H9 (cell line): ENCODE results near the gene FBXO17. TPM values are rescaled to one million over a fixed set of nuclear protein-coding genes. Genes with fewer than 3 reads are reported as not detected.

Experiments used
- DNase-seq: peaks from one replicate; pipeline ENCODE4 v3.0.0-alpha.2; 2017
- H2AFZ ChIP-seq: one replicate; pipeline ENCODE4 v1.6.1; 2013; ENCODE audit warnings: mild to moderate bottlenecking, low read length, control low read depth, moderate library complexity
- H2AK5ac ChIP-seq: 2 replicates; pipeline ENCODE4 v1.6.1; 2013; ENCODE audit warnings: low read length, control low read depth, mixed read lengths; ENCODE audit not compliant: insufficient read length
- H2BK120ac ChIP-seq: one replicate; pipeline ENCODE4 v1.6.1; 2013; ENCODE audit warnings: low read depth, mild to moderate bottlenecking, low read length, control low read depth, inconsistent platforms; ENCODE audit not compliant: poor library complexity, severe bottlenecking
- H2BK12ac ChIP-seq: 2 replicates; pipeline ENCODE4 v1.6.1; 2013; ENCODE audit warnings: low read length, control low read depth, mixed read lengths, low read depth; ENCODE audit not compliant: insufficient read length
- H2BK15ac ChIP-seq: 2 replicates; pipeline ENCODE4 v1.6.1; 2013; ENCODE audit warnings: low read depth, low read length, control low read depth
- H2BK20ac ChIP-seq: one replicate; pipeline ENCODE4 v1.6.1; 2013; ENCODE audit warnings: low read depth, mild to moderate bottlenecking, low read length, control low read depth, inconsistent platforms; ENCODE audit not compliant: poor library complexity, severe bottlenecking
- H2BK5ac ChIP-seq: 2 replicates; pipeline ENCODE4 v1.6.1; 2013; ENCODE audit warnings: low read length, control low read depth, mixed read lengths; ENCODE audit not compliant: insufficient read length
- H3K14ac ChIP-seq: 2 replicates; pipeline ENCODE4 v1.6.1; 2013; ENCODE audit warnings: low read length, control low read depth; ENCODE audit not compliant: insufficient read depth
- H3K18ac ChIP-seq: 2 replicates; pipeline ENCODE4 v1.6.1; 2013; ENCODE audit warnings: low read depth, mild to moderate bottlenecking, mixed read lengths, low read length, control low read depth; ENCODE audit not compliant: insufficient read length
- H3K23ac ChIP-seq: 2 replicates; pipeline ENCODE4 v1.6.1; 2013; ENCODE audit warnings: low read length, control low read depth, mixed read lengths, low read depth; ENCODE audit not compliant: insufficient read length
- H3K23me2 ChIP-seq: 2 replicates; pipeline ENCODE4 v1.6.1; 2013; ENCODE audit warnings: low read depth, mild to moderate bottlenecking, mixed read lengths, low read length, control low read depth; ENCODE audit not compliant: insufficient read length, poor library complexity, severe bottlenecking
- H3K27ac ChIP-seq: 2 replicates; pipeline ENCODE4 v1.5.1; 2013; ENCODE audit warnings: low read length, control low read depth, mixed read lengths, low read depth; ENCODE audit not compliant: insufficient read length
- H3K27me3 ChIP-seq: 2 replicates; pipeline ENCODE4 v1.6.1; 2013; ENCODE audit warnings: low read length, control low read depth, inconsistent platforms; ENCODE audit not compliant: insufficient read depth
- H3K4ac ChIP-seq: 2 replicates; pipeline ENCODE4 v1.6.1; 2013; ENCODE audit warnings: low read depth, mild to moderate bottlenecking, control low read depth, inconsistent platforms, low read length, moderate library complexity
- H3K4me1 ChIP-seq: 2 replicates; pipeline ENCODE4 v1.6.1; 2013; ENCODE audit warnings: low read length, control low read depth, inconsistent platforms; ENCODE audit not compliant: insufficient read depth
- H3K4me2 ChIP-seq: 2 replicates; pipeline ENCODE4 v1.6.1; 2013; ENCODE audit warnings: low read length, control low read depth, mixed read lengths; ENCODE audit not compliant: insufficient read length, insufficient read depth
- H3K56ac ChIP-seq: 2 replicates; pipeline ENCODE4 v1.6.1; 2013; ENCODE audit warnings: low read depth, mild to moderate bottlenecking, mixed read lengths, low read length, control low read depth; ENCODE audit not compliant: insufficient read length
- H3K79me1 ChIP-seq: 2 replicates; pipeline ENCODE4 v1.6.1; 2013; ENCODE audit warnings: low read depth, mild to moderate bottlenecking, moderate library complexity, low read length, control low read depth, inconsistent platforms; ENCODE audit not compliant: insufficient read depth, poor library complexity, severe bottlenecking
- H3K79me2 ChIP-seq: 2 replicates; pipeline ENCODE4 v1.6.1; 2013; ENCODE audit warnings: low read length, control low read depth, inconsistent platforms; ENCODE audit not compliant: insufficient read depth
- H3K9ac ChIP-seq: 2 replicates; pipeline ENCODE4 v1.6.1; 2013; ENCODE audit warnings: low read length, control low read depth, mixed read lengths; ENCODE audit not compliant: insufficient read length; ENCODE audit errors: extremely low read depth
- H3K9me3 ChIP-seq: one replicate; pipeline ENCODE4 v1.6.1; 2013; ENCODE audit warnings: low read depth, low read length, inconsistent platforms; ENCODE audit not compliant: control insufficient read depth
- H3T11ph ChIP-seq: one replicate; pipeline ENCODE4 v1.6.1; 2013; ENCODE audit warnings: mild to moderate bottlenecking, low read length, control low read depth, inconsistent platforms
- H4K20me1 ChIP-seq: one replicate; pipeline ENCODE4 v1.6.1; 2013; ENCODE audit not compliant: control insufficient read depth, insufficient read length, insufficient read depth
- H4K5ac ChIP-seq: 2 replicates; pipeline ENCODE4 v1.6.1; 2013; ENCODE audit warnings: low read depth, mild to moderate bottlenecking, mixed read lengths, low read length, control low read depth; ENCODE audit not compliant: insufficient read length
- H4K8ac ChIP-seq: replicated peaks from 2 replicates; pipeline ENCODE4 v1.6.1; 2013; ENCODE audit warnings: low read length, control low read depth, mixed read lengths, low read depth; ENCODE audit not compliant: insufficient read length
- H4K91ac ChIP-seq: 2 replicates; pipeline ENCODE4 v1.6.1; 2013; ENCODE audit warnings: low read depth, mild to moderate bottlenecking, moderate library complexity, mixed read lengths, low read length, control low read depth; ENCODE audit not compliant: insufficient read length
- H3K27ac Mint-ChIP-seq, 3 experiments: 2 replicates in 2 of 3; 3 replicates in 1 of 3; pipeline ENCODE4 v1.8.0; 2020 to 2021; ENCODE audit warnings: mixed read lengths in 3 of 3, mild to moderate bottlenecking in 1 of 3, moderate library complexity in 1 of 3
- H3K27me3 Mint-ChIP-seq: 2 replicates; pipeline ENCODE4 v1.8.0; 2021; ENCODE audit warnings: low read depth, mild to moderate bottlenecking, moderate library complexity, mixed read lengths
- H3K36me3 Mint-ChIP-seq, 3 experiments: 2 replicates in 2 of 3; 3 replicates in 1 of 3; pipeline ENCODE4 v1.8.0; 2020 to 2021; ENCODE audit warnings: low read depth in 3 of 3, mixed read lengths in 3 of 3; ENCODE audit not compliant: insufficient read depth in 1 of 3
- H3K4me1 Mint-ChIP-seq, 2 experiments: 2 replicates each; pipeline ENCODE4 v1.8.0; 2020; ENCODE audit warnings: mixed read lengths in 2 of 2
- H3K4me3 Mint-ChIP-seq, 2 experiments: 2 replicates in 1 of 2; 3 replicates in 1 of 2; pipeline ENCODE4 v1.8.0; 2020 to 2021; ENCODE audit warnings: mild to moderate bottlenecking in 2 of 2, mixed read lengths in 2 of 2, moderate library complexity in 1 of 2
- H3K9me3 Mint-ChIP-seq, 2 experiments: 2 replicates in 1 of 2; 3 replicates in 1 of 2; pipeline ENCODE4 v1.8.0; 2020; ENCODE audit warnings: mild to moderate bottlenecking in 2 of 2, mixed read lengths in 2 of 2, moderate library complexity in 1 of 2
- CTCF ChIP-seq: fragments of 200-600 bp; sonication (generic); conservative IDR thresholded peaks from 3 replicates; pipeline ENCODE4 v1.8.0; 2021; ENCODE audit warnings: antibody characterized with exemption, mild to moderate bottlenecking
- WGBS: extraction: QIAGEN DNeasy Blood & Tissue Kit; methylation state at CpG from one replicate; pipeline ENCODE4 v1.1.7; 2013; ENCODE audit warnings: missing lambda C conversion rate, low lambda C conversion rate, mixed read lengths; ENCODE audit not compliant: insufficient read length; ENCODE audit errors: extremely low coverage; 5-methylcytosine and 5-hydroxymethylcytosine counted together
- total RNA-seq: library from RNA; stranded (reverse); gene quantifications from 2 replicates; pipeline ENCODE4 v1.2.1, GENCODE V29; 2021

Gene FBXO17
- total RNA-seq, 1 experiment from 2014 or later, result 25.5 TPM

GRCh38 chr19:38928391-38929001 lies 47.0 kb downstream of the FBXO17 start:
- no peak overlapping the region for H4K5ac ChIP-seq
- H3K4ac ChIP-seq, result no peak overlapping the region
- H3K36me3 Mint-ChIP-seq, result peaks cover 42 to 58% (median 53%) of the 10 kb centered on the region in 3 experiments
- H3K23me2 ChIP-seq, result peaks cover 10% of the 10 kb centered on the region
- no peak overlapping the region for H2BK12ac ChIP-seq
- no peak overlapping the region for H3K14ac ChIP-seq
- H3K18ac ChIP-seq, result no peak overlapping the region
- no peaks in the 10 kb centered on the region; the same call in 1 of the 2 replicates for H3K27me3 Mint-ChIP-seq
- H2BK20ac ChIP-seq, result no peak overlapping the region
- H4K8ac ChIP-seq, result no peak overlapping the region
- no peak overlapping the region; a peak in 1 of 7 replicates for H3K27ac Mint-ChIP-seq
- no peak overlapping the region for H3K23ac ChIP-seq
- no peak overlapping the region for H3K27ac ChIP-seq
- H3K56ac ChIP-seq, result no peak overlapping the region
- H3K4me1 Mint-ChIP-seq, result peaks cover 8 to 14% of the 10 kb centered on the region in 2 experiments
- H3K4me3 Mint-ChIP-seq, result peak overlapping the region; percentile 27 to 98; a peak in 3 of 5 replicates
- no peak overlapping the region for H2BK5ac ChIP-seq
- H3K9me3 Mint-ChIP-seq, result peaks cover 6% of the 10 kb centered on the region in 2 experiments
- peaks cover 11% of the 10 kb centered on the region; the same call in 1 of the 2 replicates for H3K79me2 ChIP-seq
- H4K91ac ChIP-seq, result no peak overlapping the region
- no peaks in the 10 kb centered on the region for H3K27me3 ChIP-seq
- no peaks in the 10 kb centered on the region for H3K4me1 ChIP-seq
- H3T11ph ChIP-seq, result no peak overlapping the region
- H2AK5ac ChIP-seq, result no peak overlapping the region
- no peak overlapping the region for H3K9ac ChIP-seq
- H2AFZ ChIP-seq, result no peak overlapping the region
- H3K4me2 ChIP-seq, result no peak overlapping the region
- H3K9me3 ChIP-seq, result no peaks in the 10 kb centered on the region
- H2BK15ac ChIP-seq, result no peak overlapping the region
- peaks cover 2% of the 10 kb centered on the region for H3K79me1 ChIP-seq
- no peak for TF ChIP-seq CTCF
- H2BK120ac ChIP-seq, result no peak overlapping the region
- DNase-seq, result no peak
- H4K20me1 ChIP-seq, result no peaks in the 10 kb centered on the region
- no CpG with 5 or more reads among the region's 4 CpGs for WGBS
